ENCODE measurements around the gene PI4K2A.

DNA sequence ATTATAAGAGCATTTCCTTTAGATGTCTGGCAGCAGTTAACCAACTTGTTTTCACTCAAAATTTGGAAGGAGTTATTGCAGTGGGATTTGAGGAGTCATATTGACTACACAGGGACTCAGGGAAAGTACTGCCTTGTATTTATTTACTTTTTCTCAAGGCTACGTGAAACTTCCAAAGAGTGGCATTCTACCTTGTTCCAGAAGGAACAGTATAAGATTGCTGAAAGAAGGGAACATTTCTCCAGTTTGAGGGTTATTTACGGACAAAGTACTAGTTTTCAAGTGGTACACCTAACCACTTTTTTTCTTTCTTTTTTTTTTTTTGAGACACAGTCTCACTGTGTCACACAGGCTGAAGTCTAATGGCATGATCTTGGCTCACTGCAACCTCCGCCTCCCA lies 12.2 kb upstream of the PI4K2A start:
- TF ChIP-seq EZH2 (IDR thresholded peaks at IDR 0.05; ENCODE audit: insufficient read depth, poor library complexity, severe bottlenecking) (no peak), EZH2phosphoT487 (IDR thresholded peaks at IDR 0.05; ENCODE audit: insufficient read depth, low read depth) (no peak)
